ENCODE data around the gene GREM2.

The GREM2 gene

GRCh38 chr1:240497908-240498307 lies 114.0 kb downstream of the GREM2 start:
- DNase-seq = no peak

- no peak for DNase-seq
Observed at GRCh38 chr1:240496941-240497340, 115.0 kb downstream of the GREM2 start.

- DNase-seq = no peak
Observed at GRCh38 chr1:240496356-240496755, 115.6 kb downstream of the GREM2 start.

- DNase-seq = no peak
Observed at GRCh38 chr1:240495601-240496000, 116.4 kb downstream of the GREM2 start.

- peak; percentile 27 for DNase-seq
Observed at GRCh38 chr1:240492832-240493440, 119.0 kb downstream of the GREM2 start.

GRCh38 chr1:240491796-240492195 lies 120.2 kb downstream of the GREM2 start:
- no peak for DNase-seq

- no peak for DNase-seq
Observed at GRCh38 chr1:240491156-240491555, 120.8 kb downstream of the GREM2 start.

- no peak for DNase-seq
Observed at GRCh38 chr1:240487493-240487892, 124.5 kb downstream of the GREM2 start.

- no peak for DNase-seq
Observed at GRCh38 chr1:240486611-240487010, 125.3 kb downstream of the GREM2 start.

- DNase-seq = no peak
Observed at GRCh38 chr1:240484804-240485443, 127.0 kb downstream of the GREM2 start.

GRCh38 chr1:240478536-240478935 lies 133.4 kb downstream of the GREM2 start:
- DNase-seq = no peak

GRCh38 chr1:240475832-240476231 lies 136.1 kb downstream of the GREM2 start:
- DNase-seq = no peak

GRCh38 chr1:240474133-240474614 lies 137.8 kb downstream of the GREM2 start:
- no peak for DNase-seq

GRCh38 chr1:240468656-240469055 lies 143.3 kb downstream of the GREM2 start:
- DNase-seq = peak; percentile 29

- DNase-seq = no peak
Observed at GRCh38 chr1:240467895-240468294, 144.1 kb downstream of the GREM2 start.

GRCh38 chr1:240466509-240466908 lies 145.4 kb downstream of the GREM2 start:
- no peak for DNase-seq

- DNase-seq = no peak
Observed at GRCh38 chr1:240465531-240465940, 146.4 kb downstream of the GREM2 start.

- no peak for DNase-seq
Observed at GRCh38 chr1:240464099-240464498, 147.9 kb downstream of the GREM2 start.

GRCh38 chr1:240462766-240463395 lies 149.1 kb downstream of the GREM2 start:
- no peak for DNase-seq

GRCh38 chr1:240462277-240462676 lies 149.7 kb downstream of the GREM2 start:
- no peak for DNase-seq

- no peak for DNase-seq
Observed at GRCh38 chr1:240457203-240457602, 154.8 kb downstream of the GREM2 start.

- no peak for DNase-seq
Observed at GRCh38 chr1:240455228-240455821, 156.6 kb downstream of the GREM2 start.

GRCh38 chr1:240445369-240445768 lies 166.6 kb downstream of the GREM2 start:
- no peak for DNase-seq

- DNase-seq = no peak
Observed at GRCh38 chr1:240441669-240442068, 170.3 kb downstream of the GREM2 start.

Data from right hindlimb (tissue), 1 donor.